MM.1S (cell line): Measurements from ENCODE around the gene RFX2.

Experiments
- CTCF ChIP-seq: fragments of 300-600 bp; sonication (generic); IDR thresholded peaks from 2 replicates; pipeline ENCODE4 v1.5.1; 2016; ENCODE audit warnings: antibody characterized with exemption, low read length, mixed read lengths
- EZH2 ChIP-seq: fragments of 300-600 bp; sonication (generic); optimal IDR thresholded peaks from 2 replicates; pipeline ENCODE3; 2017; ENCODE audit warnings: low read depth, mild to moderate bottlenecking, antibody characterized with exemption, low read length, mixed read lengths

DNA sequence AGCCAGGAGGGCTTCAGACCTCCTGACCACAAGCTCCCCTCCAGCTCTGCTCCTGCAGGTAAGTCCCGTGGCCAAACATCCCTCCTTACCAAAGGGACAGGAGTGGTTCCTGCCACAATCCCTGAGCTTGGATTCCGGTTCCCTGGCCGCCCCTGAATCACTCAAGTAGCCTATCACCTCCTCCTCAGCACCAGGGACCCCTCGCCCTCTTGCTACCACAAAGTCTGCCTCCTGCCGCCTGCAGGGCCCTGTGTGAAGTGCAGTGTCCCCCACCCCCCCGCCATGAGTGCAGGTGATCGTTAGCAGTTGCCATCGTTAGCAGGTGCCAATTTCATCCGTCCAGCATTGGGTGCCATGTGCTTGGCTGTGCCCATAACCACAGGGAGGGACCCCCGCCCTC lies 91.5 kb downstream of the RFX2 start:
- TF ChIP-seq CTCF (peak; percentile 37), EZH2 (no peak)
